AG20443 (cell line): ENCODE results near the gene GGT6.
"Not testable (repeated sequence)": the region's sequence is repeated elsewhere in the genome, so short reads cannot be mapped to it uniquely, and the experiment has no call there.

ENCODE experiments used
- DNase-seq: peaks from one replicate; pipeline ENCODE4 v3.0.0; 2012; ENCODE audit warnings: low spot score, mixed read lengths

GGT6 gene

GRCh38 chr17:4591529-4591928, 31.2 kb upstream of the GGT6 start:
- DNase-seq = peak; percentile 60

DNA sequence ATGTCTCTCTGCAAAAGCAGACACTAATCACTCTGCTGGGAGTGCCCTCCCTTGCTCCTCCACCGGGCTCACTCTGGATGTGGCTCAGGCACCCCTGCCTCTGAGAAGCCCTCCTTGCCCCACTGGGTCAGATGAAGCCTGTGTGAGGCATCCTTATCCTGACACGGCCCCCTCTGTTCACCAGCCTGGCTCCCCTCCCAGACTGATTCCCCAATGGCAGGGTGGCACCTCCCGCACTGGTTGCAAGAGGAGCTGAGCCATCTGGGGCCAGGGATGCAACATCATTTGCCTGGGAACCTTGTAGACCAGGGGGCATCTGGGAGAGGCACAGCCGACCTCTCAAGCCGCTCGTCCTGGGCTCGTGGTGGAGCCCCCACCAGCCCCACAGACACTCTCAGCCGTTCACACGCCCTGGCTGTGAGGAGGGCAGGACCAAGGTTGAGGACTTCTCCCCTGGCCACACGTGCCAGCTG, 30.6 kb upstream of the GGT6 start:
- no peak for DNase-seq

DNA sequence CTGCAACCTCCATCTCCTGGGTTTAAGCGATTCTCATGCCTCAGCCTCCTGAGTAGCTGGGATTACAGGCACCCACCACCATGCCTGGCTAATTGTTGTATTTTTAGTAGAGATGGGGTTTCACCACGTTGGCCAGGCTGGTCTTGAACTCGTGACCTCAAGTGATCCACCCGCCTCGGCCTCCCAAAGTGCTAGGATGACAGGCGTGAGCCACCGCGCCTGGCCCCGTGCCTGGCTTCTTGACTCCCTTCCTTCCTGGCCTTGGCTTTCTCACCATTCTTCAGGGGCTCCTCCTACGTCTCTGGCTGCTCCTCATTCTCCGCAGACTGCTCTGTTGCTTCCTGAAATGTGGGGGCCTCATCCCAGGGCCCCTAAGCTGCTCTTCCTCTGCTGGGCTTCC, 29.7 kb upstream of the GGT6 start:
- not testable (repeated sequence) for DNase-seq

DNA sequence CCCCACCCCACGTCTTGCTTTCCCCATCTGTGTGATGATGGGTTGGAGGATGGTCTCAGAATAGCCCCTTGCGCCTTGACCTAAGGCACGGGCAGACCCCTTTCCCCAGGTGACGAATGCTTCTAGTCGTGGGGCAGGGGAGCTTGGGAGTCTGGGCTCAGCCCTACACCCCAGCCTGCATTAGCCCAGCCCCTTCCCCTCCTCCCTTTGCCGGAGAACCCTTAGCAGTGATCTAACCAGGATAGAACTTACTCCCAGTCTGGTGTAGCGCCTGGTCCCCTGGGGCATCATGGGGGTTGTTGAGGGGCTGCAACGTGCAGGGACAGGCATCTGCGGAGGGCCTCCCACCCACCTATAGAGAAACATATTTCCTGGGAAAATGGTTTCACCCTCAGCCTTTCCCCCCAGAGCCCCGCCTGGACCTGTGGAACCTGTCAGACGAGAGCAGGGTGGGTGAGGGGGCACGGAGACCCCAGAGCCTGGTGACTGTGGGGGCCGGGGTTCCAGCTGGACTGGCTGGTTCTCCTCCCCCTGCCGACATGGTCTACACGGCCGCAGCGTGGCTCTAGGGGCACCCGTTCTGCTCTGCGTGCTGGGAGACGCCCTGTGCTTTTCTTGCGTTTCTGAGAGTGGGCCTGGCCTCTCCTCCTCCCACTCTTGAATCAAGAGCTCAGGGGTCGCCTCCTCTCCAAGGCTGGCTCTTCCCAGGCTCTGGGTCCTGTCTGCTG, 28.7 kb upstream of the GGT6 start:
- DNase-seq = no peak

- no peak for DNase-seq
Observed at GRCh38 chr17:4588391-4588790, 28.0 kb upstream of the GGT6 start.

GRCh38 chr17:4587803-4588202, 27.4 kb upstream of the GGT6 start:
- no peak for DNase-seq

GRCh38 chr17:4587195-4587594, 26.8 kb upstream of the GGT6 start:
- no peak for DNase-seq

- no peak for DNase-seq
Observed at GRCh38 chr17:4586043-4586442, 25.7 kb upstream of the GGT6 start.

DNA sequence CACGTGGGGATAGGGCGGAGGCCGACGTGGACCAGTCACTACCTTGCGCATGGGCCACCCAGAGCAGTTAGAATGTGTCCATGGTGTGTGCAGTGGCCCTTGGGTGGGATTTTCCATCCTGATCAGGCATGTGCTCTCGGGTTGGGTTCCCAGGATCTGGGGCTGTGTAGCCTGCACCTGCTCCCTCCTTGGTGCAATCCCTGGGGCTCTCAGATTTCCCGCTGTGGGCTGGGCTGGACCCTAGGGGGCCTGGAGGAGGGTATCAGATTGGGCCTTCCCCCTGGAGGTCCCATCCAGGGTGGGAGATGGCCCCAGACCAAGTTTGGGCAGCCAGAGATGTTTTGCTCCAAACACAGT, 25.2 kb upstream of the GGT6 start:
- no peak for DNase-seq

- DNase-seq = no peak
Observed at GRCh38 chr17:4584917-4585637, 24.7 kb upstream of the GGT6 start.

DNA sequence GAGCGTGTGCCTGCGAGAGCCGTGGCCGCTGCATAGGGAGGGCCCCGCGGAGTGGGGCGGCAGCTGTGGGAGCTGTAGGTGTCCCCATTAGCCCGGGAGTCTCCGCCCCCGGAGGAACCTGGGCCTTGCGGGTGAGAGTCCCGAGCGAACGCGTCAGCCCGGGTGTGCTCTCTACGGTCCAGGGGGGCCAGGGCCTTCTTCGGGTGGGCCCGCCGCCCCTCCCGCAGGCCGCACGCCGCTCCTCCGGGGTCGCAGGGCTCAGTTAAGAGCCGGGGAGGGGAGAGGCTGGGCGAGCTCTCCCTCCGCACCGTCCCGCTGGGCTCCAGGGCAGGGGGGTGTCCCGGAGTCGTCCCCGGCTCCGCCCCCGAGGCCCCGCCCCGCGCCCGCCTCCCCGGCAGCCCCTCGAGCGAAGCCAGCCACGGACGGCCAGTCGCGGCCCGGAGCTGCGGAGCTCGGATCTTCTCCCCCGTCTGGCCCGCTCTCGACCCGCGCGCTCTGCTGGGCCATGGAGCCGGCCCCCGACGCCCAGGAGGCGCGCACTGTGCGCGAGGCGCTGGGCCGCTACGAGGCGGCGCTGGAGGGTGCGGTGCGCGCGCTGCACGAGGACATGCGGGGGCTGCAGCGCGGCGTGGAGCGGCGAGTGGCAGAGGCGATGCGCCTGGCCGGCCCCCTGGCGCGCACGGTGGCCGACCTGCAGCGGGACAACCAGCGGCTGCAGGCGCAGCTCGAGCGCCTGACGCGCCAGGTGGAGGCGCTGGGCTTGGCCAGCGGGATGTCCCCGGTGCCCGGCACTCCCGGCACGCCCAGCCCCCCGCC, 23.9 kb upstream of the GGT6 start, which contains the start of gene SMTNL2:
Gene SMTNL2, plus strand, starts transcription at position 429 of the 816 bp plus-strand sequence. Its CDS starts 77 bp downstream, at position 506.
- DNase-seq = no peak

DNA sequence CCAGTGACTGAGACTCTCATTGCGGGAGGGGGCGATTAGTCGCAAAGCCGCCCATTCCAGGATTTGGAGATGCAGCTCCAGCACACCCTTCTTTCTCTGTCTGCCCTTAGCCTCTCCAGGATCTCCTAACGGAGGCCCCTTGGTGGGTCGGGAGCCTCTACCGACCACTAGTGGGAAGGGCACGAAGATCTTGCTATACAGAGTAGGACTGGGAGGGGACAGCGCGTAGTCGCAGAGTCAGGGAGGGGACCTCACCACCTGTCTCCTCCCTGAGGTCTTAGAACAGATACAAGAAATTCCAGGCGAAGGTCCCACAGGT, 23.4 kb upstream of the GGT6 start:
- no peak for DNase-seq

- no peak for DNase-seq
Observed at GRCh38 chr17:4583206-4583605, 22.8 kb upstream of the GGT6 start.

DNA sequence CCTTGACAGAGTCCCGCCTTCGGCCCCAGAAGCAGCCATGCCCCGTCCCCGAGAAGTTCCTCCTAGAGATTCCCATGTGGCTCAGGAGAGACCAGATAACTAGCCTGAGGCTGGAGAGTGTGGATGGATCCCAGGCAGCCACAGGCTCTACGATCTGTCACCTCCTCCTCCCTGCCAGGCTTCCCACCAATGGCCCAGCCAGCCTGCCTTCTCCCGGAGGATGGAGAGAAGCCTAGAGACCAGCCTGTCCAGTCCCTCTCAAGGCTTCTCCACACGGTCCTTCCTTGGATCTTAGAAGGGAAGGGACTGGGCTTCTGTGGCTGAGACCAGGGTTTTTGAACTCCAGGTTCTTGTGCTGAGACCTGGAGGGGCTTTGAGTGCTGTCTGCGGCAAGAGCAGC, 22.3 kb upstream of the GGT6 start:
- no peak for DNase-seq

GRCh38 chr17:4582101-4582501, 21.7 kb upstream of the GGT6 start:
- DNase-seq = no peak

DNA sequence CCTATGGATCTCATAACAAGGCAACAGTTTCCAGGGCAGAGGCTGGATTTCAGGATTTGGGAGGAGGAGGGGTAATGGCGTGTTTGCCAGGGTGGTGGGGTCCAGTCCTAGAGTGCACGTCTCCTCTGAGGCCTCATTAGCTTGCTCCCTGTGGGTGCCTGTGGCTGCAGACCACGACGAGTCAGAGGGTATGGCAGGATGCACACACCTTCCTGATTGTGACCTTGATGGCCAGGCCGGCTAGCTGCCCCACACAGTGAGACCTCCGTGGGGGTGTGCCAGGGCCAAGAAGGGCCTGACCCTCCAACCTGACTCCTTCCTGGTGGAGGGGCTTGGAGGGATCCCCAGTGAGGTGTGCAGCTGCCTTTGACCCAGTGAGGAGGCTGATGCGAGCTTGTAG, 19.9 kb upstream of the GGT6 start:
- no peak for DNase-seq

DNA sequence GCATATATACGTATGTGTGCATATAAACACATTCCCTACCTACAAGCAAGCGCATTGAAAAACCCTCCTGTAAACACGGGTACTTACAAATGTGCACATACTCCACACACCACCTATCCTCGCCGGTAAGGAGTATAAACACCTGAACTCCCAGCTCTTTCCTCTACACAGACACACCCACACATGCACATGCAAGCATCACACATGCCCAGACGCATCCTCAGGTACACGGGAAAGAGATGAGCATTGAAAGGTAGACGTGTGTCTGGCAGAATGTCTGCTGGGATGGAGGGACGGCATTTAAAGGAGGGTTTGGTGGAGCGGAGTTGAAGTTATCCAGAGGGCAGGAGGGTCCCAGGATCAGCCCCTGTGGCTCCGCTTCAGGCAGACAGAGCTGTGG, 19.3 kb upstream of the GGT6 start:
- no peak for DNase-seq

DNA sequence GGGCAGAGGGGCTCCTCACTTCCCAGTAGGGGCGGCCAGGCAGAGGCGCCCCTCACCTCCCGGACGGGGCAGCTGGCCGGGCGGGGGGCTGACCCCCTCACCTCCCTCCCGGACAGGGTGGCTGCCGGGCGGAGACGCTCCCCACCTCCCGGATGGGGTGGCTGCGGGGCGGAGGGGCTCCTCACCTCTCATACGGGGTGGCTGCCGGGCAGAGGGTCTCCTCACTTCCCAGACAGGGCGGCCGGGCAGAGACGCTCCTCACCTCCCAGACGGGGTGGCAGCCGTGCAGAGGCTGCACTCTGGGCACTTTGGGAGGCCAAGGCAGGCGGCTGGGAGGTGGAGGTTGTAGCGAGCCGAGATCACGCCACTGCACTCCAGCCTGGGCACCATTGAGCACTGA, 18.0 kb upstream of the GGT6 start:
- DNase-seq = not testable (repeated sequence)

DNA sequence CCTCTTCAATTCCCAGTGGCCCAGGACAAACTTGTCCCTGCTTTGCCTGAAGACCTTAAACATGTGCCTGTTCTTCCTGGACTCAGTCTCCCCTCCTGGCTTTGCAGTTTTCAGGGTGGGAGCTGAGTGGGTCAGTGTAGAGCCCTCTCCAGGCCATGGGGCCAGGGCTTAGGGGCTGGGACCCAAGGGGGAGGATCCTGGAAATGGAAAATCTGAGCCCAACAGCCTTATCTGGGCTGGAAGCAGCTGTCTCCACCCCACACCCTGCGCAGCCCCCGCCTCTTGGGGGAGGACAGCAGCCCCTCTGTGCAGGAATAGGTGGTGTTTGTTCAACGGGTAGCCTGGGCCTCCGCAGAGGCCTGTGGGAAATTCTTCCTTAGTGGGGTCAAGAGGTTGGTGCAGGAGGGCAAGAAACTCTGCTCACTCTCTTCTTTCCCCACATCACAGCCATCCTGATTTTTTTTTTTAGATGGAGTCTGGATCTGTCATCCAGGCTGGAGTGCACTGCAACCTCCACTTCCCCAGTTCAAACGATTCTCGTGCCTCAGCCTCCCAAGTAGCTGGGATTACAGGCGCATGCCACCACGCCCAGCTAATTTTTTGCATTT, 17.1 kb upstream of the GGT6 start:
- DNase-seq = no peak

DNA sequence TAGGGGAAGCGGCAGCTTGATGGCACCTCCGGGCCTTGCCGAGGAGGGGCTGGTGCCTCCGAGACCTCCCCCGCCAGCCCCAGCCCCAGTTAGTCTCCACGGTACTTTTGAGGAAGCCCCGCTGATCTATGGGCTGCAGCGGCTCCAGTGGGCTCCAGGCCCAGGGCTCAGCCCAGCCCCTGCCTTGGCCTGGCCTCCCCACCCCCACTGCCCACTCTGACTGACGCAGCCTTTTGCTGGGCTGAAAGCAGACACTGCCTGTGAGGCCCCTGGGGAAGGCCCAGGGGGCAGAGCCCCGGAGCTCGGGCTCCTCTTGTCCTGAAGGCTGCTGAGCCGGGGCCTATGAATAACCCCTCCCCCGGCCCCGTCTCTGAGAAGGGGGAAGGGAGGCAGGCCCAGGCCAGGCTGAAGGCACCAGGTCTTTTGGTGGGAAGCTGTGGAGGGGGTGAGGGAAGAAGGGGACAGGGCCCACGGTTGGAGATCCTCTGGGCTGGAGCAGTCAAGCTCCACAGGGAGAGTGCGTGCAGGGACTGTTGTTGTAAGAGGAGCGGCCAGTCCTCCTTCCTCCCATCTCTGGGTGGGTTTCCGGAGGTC, 16.4 kb upstream of the GGT6 start:
- no peak for DNase-seq

DNA sequence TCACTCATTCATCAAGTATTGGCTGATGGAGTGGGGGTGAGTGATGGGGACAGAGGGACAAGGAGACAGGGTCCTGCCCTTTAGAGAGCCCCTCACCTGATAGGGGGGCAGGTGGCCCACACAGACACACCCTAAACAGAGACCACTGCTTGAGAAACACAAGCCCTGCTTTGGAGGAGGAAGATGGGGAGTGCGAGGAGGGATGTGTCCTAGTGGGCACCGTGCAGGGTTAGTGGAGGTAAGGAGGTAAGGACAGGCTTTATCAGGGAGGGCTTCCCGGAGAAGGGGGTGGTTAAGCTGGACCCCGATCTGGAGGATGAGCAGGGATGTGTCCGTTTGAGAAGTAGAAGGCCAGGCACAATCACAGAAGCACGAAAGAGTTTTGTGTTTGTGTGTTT, 15.8 kb upstream of the GGT6 start:
- DNase-seq = no peak

DNA sequence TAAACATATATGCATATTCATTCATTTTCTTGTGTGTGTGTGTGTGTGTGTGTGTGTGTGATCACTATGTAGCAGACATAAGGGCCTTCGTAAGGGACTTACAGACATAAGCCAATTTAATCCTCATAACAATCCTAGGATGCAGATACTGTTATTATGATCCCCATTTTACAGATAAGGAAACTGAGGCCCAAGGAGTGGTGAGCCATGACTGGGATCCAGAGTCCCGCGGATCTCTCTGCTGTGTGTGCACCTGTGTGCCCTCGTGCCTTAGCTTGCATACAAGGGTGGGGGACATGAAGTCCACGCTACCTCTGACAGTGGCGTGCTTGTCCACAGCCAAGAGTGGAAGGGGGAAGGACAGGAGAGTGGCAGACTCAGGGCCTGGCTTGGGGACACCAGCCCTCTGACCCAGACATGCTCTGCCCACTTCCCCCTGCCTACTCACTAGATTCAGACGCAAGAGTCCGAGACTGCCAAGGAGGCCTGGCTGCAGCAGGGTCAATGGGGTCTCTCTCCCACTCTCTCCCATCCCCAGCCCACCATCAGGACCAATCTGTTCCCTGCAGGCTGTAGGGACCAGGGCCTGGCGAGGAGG, 14.2 kb upstream of the GGT6 start:
- DNase-seq = no peak
